Measurements from ENCODE around the gene STX18.

DNA sequence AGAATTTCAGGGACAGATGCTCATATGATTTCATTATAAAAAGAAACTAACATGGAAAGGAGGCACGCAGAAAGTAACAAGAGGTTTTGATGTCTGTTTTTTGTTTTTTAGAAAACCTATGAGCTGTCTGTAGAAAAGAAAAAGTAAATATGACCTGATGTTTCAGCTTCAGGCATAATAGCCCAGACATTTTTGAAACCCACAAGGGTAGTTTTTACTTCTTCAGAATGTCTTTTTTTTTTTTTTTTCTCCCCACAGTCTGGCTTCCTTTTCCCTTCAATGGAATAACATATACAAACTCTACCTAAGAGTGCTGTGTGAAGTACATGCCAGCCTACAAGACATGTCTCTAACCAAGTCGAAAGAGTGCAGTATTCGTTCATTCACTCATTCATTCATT is 18.3 kb upstream of the STX18 start:
- no peak for TF ChIP-seq EZH2 (optimal IDR thresholded peaks at IDR 0.05; ENCODE audit: low read depth, low read length)
- TF ChIP-seq, protein P1, sequence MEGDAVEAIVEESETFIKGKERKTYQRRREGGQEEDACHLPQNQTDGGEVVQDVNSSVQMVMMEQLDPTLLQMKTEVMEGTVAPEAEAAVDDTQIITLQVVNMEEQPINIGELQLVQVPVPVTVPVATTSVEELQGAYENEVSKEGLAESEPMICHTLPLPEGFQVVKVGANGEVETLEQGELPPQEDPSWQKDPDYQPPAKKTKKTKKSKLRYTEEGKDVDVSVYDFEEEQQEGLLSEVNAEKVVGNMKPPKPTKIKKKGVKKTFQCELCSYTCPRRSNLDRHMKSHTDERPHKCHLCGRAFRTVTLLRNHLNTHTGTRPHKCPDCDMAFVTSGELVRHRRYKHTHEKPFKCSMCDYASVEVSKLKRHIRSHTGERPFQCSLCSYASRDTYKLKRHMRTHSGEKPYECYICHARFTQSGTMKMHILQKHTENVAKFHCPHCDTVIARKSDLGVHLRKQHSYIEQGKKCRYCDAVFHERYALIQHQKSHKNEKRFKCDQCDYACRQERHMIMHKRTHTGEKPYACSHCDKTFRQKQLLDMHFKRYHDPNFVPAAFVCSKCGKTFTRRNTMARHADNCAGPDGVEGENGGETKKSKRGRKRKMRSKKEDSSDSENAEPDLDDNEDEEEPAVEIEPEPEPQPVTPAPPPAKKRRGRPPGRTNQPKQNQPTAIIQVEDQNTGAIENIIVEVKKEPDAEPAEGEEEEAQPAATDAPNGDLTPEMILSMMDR (IDR thresholded peaks at IDR 0.05; ENCODE audit: low read length) = no peak
